Left cardiac atrium (tissue), 4 donors: Measurements from ENCODE around the gene PRDM16. TPM values are rescaled to one million over a fixed set of nuclear protein-coding genes. Genes with fewer than 3 reads are reported as not detected.

Experiments used
- ATAC-seq, 2 donors: fragments of 200-7000 bp; cut with Tn5 transposase; one replicate each; pipeline ENCODE4 v1.9.1; 2020; ENCODE audit warnings: mild to moderate bottlenecking in 2 of 2, moderate library complexity in 2 of 2
- DNase-seq: peaks from one replicate; pipeline ENCODE4 v3.0.0-alpha.2; 2020
- intact Hi-C, 2 donors: fragments of 100-400 bp; cut with DNase I; formaldehyde crosslinking; loops; one replicate each; pipeline versions ENCODE4 v1.14.1 to v1.15.1; 2022 to 2023
- total RNA-seq, 2 donors: library from RNA; stranded (reverse); fragmentation: NEBNext Ultra II Directional; extraction: Animal tissue kit (Norgen Biotek cat#: 25700); gene quantifications; one replicate each; pipeline ENCODE4 v1.2.1, GENCODE V29; 2021
- donor health status: DM: no; HTN: yes; CAD: no.
- donor health status: DM: no; HTN: yes; CAD: no; lungs with severe emphysema.
- donor health status: DM: yes; HTN: yes; CAD: no.
- donor health status: Dilated cardiomyopathy.

Gene PRDM16
- total RNA-seq, 2 donors from 2014 or later = 0.99 to 1.2 TPM

DNA sequence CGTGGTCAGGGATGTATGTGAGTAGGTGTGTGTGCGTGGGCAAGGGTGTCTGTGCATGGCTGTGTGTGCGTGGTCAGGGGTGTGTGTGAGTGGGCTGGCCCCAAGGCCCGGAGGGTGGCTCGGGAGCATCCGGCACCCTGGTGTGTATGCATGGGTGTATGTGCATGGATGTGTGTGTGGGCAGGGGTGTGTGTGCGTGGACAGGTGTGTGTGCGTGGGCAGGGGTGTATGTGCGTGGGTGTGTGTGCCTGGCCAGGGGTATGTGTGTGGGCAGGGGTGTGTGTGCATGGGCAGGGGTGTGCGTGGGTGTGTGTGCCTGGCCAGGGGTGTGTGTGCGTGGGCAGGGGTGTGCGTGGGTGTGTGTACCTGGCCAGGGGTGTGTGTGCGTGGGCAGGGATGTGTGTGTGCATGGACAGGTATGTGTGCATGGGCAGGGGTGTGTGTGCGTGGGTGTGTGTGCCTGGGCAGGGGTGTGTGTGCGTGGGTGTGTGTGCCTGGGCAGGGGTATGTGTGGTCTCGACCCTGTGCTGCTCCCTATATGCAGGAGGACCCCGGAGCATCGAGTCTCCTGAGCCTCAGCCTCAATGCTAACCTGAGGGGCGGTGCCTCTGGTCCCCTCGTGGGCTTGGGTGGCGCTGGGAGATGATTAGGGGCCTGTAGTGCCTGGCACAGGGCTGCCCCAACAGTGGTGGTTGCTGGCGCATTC is 401.8 kb downstream of the PRDM16 start:
- intact Hi-C loops = no loop called here
- DNase-seq (peak; percentile 11), ATAC-seq (no peak)

DNA sequence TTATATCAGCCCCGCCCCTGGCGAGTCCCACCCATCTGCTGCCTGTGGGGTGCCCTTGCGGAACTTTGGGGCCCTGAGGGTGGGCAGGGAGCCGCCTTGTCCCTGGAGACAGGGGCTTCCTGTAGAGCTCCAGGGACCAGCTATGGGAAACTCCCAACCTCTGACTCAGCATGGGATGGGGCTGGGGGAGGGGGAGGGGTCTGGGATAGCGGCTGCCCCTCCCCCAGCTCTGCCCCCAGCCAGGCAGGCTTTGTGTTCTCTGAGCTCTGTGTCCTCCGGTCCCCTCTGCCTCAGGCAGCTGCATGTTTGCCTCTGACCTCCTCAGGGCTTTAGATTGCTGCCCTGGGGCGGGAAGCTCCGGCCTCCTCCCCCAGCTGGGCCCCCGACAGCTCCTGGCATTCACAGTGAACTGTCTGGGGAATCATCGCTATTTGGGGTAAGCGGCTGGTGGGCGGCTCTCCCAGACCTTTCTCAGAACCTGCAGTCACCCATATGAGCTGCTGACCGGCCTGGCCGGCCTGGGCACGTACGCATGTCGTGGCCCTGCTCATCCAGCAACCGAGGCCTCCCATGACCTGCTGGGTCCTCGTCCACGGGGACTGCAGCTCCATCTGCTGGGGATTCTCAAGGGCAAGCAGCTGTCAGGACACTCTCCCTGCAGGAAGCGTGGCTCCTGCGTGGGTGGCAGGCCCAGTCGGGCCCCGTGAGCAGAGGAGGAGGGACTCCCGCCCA is 402.5 kb downstream of the PRDM16 start:
- DNase-seq = peak; percentile 51
- ATAC-seq = peak; percentile 50 to 80
- intact Hi-C loops = no loop called here

DNA sequence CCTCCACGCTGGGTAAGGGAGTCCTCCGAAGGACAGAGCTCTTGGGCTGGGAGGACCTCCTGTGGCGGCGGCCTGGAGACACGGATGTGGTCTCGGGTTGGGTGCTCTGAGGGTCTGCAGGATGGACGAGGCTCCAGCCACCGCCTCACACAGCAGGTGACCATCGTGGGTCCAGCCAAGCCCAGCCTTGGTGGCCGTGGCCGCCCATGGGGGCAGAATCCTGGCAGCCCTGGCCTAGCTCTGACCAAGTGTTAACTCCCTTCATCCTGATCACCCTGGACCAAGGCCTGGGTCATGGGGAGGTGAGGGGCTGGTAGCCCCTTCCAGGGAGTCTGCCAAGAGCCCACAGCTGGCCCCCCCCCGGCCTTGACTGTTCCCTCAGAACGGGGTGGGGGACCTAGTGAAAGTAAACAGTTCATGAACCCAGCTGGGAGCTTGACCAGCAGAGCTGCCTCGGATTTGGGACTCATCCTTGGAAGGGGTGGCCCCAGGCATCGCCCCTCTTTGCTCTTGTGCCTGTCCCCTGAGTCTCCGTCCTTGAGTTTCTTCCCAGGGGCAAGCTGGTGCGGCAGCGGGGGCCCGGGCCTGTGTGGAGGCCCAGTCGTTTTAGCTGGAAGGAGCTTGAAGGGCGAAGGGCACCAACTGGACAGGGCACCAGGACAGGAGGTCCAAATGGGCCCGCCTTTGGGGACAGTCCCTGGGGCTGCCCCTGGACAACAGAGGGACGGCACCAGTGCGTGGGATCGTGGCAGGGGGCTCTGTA is 403.3 kb downstream of the PRDM16 start:
- no peak for DNase-seq
- intact Hi-C loops = no loop called here
- ATAC-seq = no peak

DNA sequence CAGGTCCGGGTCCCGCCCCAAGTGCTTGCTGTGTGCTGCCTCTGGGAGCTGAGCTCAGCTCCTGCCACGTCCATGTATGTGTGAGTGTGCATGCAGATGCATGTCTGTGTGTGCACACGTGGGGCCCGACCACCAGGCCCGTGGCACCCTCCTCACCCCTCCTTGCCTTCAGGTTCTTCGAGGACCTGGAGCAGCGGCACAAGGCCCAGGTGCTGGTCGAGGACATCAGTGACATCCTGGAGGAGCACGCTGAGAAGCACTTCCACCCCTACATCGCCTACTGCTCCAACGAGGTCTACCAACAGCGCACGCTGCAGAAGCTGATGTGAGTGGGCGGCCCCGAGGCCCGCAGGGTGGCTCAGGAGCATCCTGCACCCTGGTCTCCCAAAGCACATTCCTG is 403.9 kb downstream of the PRDM16 start:
- ATAC-seq (no peak), DNase-seq (no peak)

DNA sequence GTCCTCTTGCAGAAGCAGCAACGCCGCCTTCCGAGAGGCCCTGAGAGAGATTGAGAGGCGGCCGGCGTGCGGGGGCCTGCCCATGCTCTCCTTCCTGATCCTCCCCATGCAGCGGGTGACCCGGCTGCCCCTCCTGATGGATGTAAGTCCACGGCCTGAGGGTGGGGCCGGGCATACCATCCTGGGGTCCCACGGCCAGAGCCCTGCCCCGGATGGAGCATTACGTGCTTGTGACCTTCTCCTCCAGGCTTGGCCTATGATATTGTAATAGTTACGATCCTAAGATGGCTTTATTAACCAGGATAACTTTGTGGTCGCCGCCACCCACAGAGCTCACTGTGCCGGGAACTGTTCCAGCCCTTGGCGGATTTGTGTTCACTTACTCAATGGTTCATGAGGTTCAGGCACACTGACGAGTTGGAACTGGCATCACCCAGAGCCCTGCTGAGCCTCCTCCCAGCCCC is 404.4 kb downstream of the PRDM16 start:
- intact Hi-C loops = no loop called here
- DNase-seq = no peak
- no peak for ATAC-seq

More for the DNA sequence above, 403.9 kb downstream of the PRDM16 start:
- intact Hi-C loops = no loop called here

DNA sequence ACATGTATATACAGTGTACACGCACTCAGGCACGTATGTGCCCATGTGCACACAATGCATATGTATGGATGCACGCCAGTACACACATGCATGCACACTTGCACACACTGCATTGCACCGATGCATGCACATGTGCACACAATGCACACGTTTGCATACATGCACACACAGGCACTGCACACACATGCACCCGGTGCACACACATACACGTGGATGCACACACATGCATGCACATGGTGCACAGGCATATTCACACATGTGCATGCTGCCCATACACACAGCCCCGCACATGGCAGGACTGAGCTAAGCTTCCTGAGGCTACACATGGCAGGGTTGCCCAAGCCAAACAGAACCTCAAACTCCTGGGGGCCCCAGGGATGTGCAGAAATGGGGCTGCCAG is 405.0 kb downstream of the PRDM16 start:
- ATAC-seq (no peak), DNase-seq (no peak)
- intact Hi-C loops = no loop called here

DNA sequence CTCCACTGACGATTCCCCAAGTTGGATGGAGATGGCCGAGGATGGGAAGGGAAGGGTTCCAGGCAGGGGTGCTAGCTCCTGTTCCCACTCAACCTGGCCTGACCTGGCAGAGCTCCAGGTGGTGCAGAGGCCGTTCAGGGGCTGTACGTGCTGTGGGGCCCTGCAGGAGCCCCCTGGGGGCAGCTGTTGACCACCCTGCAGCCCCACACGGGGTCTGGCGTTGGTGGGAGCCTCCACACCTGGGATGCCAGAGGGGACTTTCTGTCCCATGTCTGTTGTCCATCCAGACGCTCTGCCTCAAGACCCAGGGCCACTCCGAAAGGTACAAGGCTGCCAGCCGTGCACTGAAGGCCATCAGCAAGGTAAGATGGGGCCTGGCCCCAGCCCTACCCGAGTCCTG is 405.4 kb downstream of the PRDM16 start:
- intact Hi-C loops = no loop called here
- no peak for ATAC-seq
- no peak for DNase-seq

DNA sequence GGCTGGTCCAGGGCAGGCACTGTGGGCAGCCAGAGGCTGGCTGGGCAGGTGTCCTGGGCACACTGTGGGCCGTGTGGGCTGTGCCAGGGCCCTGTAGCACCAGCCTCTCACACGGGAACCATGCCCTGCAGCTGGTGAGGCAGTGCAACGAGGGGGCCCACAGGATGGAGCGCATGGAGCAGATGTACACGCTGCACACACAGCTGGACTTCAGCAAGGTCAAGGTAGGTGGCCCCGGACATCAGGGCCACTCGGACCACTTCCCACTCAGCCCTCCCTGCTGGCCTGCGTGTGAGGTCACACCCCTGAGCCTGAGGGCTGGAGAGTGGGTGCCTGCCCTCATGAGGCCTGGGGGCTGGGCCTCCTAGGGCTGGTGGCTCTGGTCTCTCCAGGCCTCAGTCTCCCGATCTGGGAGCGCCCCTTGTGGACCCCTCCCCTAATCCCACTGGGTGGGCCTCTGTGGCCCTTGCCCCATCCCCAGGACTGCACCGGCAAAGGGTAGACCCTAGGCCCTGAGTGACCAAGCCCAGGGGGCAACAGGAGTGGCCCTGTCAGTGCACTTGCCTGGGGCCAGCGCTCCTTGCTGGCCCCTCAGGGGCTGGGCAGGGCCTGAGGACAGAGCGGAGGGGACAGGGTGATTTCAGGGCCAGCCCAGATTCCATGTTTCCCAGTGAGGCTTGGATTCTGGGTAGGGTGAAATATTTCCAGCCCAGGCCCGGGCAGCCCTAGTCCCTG is 407.0 kb downstream of the PRDM16 start:
- DNase-seq = no peak
- intact Hi-C loops = no loop called here
- no peak for ATAC-seq

DNA sequence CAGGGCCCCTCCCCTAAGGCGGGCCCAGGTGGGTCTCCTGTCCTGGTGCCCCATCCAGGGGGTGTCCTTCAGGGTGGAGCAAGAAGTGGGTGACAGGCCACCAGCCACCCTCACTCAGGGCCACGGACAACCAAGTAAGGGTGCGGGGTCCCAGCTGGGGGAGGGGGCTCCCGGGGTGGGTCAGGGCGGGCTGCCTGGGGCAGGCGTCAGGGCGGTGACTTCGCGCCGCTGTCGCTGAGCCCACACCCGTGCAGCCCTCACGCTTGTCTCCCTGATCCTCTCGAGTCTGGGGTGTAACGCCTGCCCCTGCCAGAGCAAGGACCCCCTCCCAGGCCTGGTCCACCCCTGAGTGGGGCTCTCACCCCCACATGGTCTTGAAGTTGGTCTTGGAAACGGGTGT is 407.7 kb downstream of the PRDM16 start:
- intact Hi-C loops = no loop called here
- ATAC-seq (no peak), DNase-seq (no peak)

DNA sequence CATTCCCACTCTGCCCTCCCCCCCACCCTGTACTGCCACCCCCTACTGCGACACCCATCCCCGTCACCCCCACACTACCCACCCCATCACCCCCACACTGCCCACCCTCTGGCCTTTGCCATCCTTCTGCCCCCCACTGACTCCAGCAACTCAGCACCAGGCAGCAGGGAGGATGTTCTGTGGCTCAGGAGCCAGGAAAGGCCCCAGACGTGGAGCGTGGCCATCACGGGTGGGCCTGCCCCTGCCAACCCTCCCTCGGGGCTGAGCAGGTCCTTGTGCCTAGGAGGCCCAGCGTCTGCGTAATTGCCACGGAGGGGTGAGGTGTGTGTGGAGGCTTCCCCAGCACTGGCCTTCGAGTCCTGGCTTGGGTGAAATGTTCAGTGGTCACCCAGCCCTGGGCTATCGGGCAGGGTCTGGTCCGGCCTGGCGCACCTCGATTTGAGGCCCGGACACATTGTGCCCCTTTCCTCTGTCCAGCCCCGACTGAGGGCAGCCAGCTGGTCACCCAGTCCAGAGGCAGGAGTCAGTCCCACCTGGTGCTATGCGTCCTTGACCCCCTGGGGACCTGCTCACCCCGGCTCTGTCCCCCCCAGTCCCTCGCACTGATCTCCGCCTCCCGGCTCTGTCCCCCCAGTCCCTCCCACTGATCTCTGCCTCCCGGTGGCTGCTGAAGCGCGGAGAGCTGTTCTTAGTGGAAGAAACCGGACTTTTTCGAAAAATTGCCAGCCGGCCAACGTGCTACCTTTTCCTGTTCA is 408.4 kb downstream of the PRDM16 start:
- ATAC-seq (no peak), DNase-seq (no peak)
- intact Hi-C loops = no loop called here

DNA sequence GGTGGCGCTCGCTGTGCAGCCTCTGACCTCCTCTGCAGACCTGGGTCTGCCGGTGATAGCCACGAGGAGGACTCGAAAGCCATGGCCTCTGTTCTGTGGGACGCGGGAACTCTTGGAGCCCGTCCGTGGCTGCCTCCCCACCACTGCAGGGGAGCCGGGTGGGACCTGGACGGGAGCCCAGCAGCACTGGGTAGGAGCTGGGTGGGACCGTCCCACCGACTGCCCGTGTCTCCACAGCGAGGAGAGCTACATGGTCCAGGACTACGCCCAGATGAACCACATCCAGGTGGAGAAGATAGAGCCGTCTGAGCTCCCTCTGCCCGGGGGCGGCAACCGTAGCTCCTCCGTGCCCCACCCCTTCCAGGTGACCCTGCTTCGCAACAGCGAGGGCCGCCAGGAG is 409.2 kb downstream of the PRDM16 start:
- intact Hi-C loops = no loop called here
- ATAC-seq (no peak), DNase-seq (no peak)

DNA sequence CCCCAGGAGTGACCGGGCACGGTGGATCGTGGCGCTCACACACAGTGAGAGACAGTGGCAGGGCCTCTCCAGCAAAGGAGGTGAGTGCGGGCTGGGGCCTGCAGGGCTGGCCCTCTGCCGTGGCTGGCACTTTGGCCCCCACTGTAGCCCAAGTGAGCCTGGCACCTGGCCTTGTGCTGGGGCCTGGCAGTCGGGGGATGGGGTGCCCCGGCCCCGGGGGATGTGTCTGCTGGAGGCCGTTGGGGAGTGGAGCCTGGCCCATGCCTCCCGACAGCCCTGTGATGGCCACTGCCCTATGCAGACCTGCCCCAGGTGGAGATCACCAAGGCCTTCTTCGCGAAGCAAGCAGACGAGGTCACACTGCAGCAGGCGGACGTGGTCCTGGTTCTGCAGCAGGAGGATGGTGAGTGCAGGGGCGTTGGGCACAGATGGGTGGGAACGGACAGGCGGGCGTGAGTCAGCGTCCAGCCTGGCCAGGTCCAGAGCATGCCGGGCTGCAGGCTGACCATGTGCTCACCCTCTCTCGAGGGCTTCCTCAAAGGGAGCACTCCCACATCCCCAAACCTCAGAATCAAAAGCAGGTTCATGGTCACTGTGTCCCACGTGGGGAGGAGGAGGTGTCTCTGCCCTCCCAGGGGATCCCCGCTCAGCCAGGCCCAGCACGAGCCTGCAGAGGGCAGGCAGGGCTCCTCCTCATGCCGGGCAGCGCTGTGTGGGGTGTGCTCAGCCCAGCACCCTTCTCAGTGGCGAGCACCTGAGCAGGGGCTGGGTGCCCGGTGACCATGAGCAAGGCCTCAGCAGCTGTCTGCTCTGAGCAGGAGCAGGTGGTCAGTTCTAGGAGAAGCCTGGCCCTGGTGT is 410.7 kb downstream of the PRDM16 start:
- ATAC-seq = no peak
- intact Hi-C loops = no loop called here
- DNase-seq = no peak

DNA sequence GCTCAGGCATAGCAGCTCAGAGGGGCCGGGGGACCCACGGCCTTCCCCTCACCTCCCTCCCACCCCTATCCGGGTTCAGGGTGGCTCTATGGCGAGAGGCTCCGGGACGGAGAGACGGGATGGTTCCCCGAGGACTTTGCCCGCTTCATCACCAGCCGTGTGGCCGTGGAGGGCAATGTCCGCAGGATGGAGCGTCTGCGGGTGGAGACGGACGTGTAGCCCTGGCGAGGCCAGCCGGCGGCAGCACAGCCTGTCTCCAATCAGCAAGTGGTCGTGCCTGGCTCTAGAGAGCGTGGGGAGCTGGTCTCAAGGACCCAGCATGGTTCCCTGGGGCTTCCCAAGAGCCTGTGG is 411.3 kb downstream of the PRDM16 start:
- ATAC-seq (no peak), DNase-seq (no peak)
- intact Hi-C loops = no loop called here

DNA sequence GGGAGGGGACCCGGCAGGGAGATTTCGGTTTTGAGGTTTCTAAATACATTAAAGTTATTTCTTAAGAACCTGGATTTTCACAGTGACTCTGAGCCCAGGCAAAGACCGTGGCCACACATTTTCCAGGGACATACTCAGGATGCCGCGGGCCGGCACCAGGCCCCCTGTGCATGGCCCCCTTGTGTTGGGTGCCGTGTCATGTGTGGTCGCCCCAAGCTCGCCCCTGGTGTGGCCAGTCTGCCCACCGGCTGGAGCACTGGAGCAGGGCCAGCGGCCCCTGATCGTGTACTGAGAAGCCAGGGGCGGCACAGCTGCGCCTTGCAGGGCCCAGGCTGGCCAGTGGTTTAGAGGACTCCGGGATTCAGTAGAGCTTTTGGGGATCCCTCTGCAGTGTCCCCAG is 412.0 kb downstream of the PRDM16 start:
- no peak for ATAC-seq
- intact Hi-C loops = no loop called here
- no peak for DNase-seq

DNA sequence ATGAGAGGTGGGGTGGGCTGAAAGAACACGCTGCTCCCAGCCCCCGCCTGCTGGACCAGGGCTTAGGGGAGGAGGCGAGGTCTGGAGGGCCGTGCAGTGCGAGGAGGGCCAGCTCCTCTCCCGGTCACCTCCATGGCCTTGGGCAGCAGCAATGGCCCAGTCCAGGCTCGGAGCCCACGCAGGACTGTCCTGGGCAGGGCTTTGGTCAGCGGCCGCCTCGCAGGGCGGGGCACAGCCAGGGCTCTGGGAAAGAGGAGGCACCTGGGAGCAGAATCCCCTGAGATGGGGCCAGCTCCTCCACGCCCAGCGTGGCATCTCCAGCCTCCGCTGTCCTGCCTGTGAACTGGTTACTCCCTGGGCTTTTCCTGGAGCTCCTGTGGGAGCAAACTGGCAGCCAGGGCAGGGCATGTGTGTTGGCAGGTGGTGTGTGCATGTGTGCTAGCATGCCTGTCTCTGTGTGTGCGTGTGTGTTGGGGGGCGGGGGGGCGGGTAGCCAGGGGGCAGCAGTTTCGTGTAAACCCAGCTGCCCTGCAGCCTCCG is 412.9 kb downstream of the PRDM16 start:
- no peak for DNase-seq
- intact Hi-C loops = no loop called here
- ATAC-seq = no peak

DNA sequence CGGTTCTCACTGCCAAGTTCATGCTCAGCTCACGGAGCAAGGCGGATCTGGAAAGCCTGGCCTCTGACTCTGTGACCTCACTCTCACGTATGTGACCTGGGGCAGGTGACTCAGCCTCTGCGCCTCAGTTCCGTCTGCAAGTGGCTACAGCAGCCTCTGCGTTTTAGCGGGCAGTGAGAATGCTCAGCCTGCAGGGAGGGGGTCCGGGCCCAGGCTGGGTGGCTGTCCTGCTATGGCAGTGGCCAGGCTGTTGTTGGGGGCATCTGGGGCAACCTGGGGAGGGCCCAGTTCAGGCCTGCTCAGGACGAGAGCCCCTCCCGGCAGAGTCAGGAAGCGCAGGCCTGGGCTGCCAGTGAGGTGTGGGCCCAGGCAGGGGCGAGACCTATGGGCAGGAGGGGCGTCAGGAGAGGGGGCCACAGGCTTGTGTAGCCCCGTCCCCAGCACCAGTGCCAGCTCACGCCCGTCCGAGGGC is 413.4 kb downstream of the PRDM16 start:
- ATAC-seq (no peak), DNase-seq (no peak)
- intact Hi-C loops = no loop called here

DNA sequence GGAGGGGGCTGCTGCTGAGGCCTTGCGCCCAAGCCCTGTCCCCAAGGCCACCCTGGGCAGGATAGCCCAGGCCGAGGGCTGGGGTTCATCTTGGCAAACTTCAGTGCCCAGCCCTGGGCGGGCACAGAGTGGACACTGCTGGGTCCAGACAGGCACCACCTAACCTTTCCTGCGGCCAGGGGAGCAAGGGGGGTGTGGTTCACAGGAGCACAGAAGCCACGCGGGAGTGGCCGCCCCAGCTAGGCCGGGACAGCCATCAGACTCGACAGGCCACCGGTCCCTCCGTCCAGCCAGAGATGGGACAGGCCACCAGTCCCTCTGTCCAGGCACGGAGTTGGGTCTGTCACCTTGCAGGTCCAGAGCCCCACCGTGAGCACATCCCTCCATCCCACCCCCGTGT is 414.4 kb downstream of the PRDM16 start:
- ATAC-seq (no peak), DNase-seq (no peak)
- intact Hi-C loops = no loop called here
